HepG2 (cell line): ENCODE data around the gene CCL4L2. TPM values are rescaled to one million over a fixed set of nuclear protein-coding genes. Genes with fewer than 3 reads are reported as not detected.
A peak's percentile ranks its signal among the peaks of the same experiment; 100 is the strongest.
"Not testable (repeated sequence)": the region's sequence is repeated elsewhere in the genome, so short reads cannot be mapped to it uniquely, and the experiment has no call there.

Experiments
- ATAC-seq: fragments of 200-7000 bp; cut with Tn5 transposase; 3 replicates; pipeline ENCODE4 v1.9.1; 2020; ENCODE audit warnings: mild to moderate bottlenecking, moderate library complexity
- Bru-seq: library from RNA; stranded (reverse); fragments of 400-500 nt; gene quantifications from one replicate; lab custom pipeline; 2021; lab: Mats Ljungman, UMichigan
- BruChase-seq, 2 experiments: library from RNA; stranded (reverse); fragments of 400-500 nt; gene quantifications; one replicate each; lab custom pipeline; 2021; lab: Mats Ljungman, UMichigan
- BruUV-seq: library from RNA; stranded (reverse); fragments of 400-500 nt; replicated peaks from 2 replicates; lab custom pipeline; 2021; lab: Mats Ljungman, UMichigan
- CTCF ChIA-PET: fragments of 300-600 bp; formaldehyde crosslinking; extraction: SDS; loops from one replicate; lab custom pipeline; 2021; ENCODE audit warnings: low total read pairs, inconsistent platforms, low intra/inter-chr PET ratio; lab: Yijun Ruan, JAX
- POLR2A ChIA-PET: fragments of 350-600 bp; sonication (Branson Sonifier 250); formaldehyde crosslinking; loops from one replicate; lab custom pipeline; 2020; ENCODE audit warnings: antibody characterized with exemption, inconsistent platforms; lab: Yijun Ruan, JAX
- DNase-seq: peaks from one replicate; pipeline ENCODE4 v3.0.0-alpha.2; 2015; ENCODE audit warnings: low spot score
- FAIRE-seq: peaks from 3 replicates; lab custom pipeline; 2011; peaks lifted over from hg19 to GRCh38; lab: Jason Lieb, UNC
- H2AFZ ChIP-seq: one replicate; pipeline ENCODE4 v1.6.1; 2011; ENCODE audit warnings: low read length, inconsistent platforms
- H3K27ac ChIP-seq: fragments of 300-600 bp; 3 replicates; pipeline ENCODE4 v1.8.0; 2011; ENCODE audit warnings: mixed run types, mild to moderate bottlenecking, mixed read lengths, low read length, inconsistent platforms; ENCODE audit not compliant: insufficient read depth; ENCODE audit errors: extremely low read length
- H3K27me3 ChIP-seq, 2 experiments: fragments of 200-600 bp in 1 of 2; 2 replicates in 1 of 2; 3 replicates in 1 of 2; pipeline versions ENCODE4 v1.6.0 to v1.8.0; 2011; ENCODE audit warnings: low read length in 2 of 2, mild to moderate bottlenecking in 2 of 2, moderate library complexity in 2 of 2, inconsistent platforms in 1 of 2; ENCODE audit not compliant: insufficient read depth in 2 of 2, control insufficient read depth in 1 of 2
- H3K36me3 ChIP-seq, 2 experiments: fragments of 200-600 bp in 1 of 2; replicated peaks in 1 of 2; 2 replicates in 1 of 2; 3 replicates in 1 of 2; pipeline versions ENCODE4 v1.5.1 to v1.8.0; 2011; ENCODE audit warnings: low read length in 2 of 2, inconsistent platforms in 1 of 2; ENCODE audit not compliant: insufficient read depth in 2 of 2, control insufficient read depth in 1 of 2
- H3K4me1 ChIP-seq: 2 replicates; pipeline ENCODE4 v1.5.1; 2012; ENCODE audit warnings: low read length, inconsistent platforms; ENCODE audit not compliant: insufficient read depth
- H3K4me2 ChIP-seq: 2 replicates; pipeline ENCODE4 v1.6.0; 2011; ENCODE audit warnings: low read depth, low read length, inconsistent platforms
- H3K4me3 ChIP-seq, 3 experiments: fragments of 200-600 bp in 1 of 3; sonication (generic), shearing (Covaris generic) in 1 of 3; replicated peaks in 1 of 3; 2 replicates each; pipeline ENCODE4 v1.5.1; 2011 to 2016; ENCODE audit warnings: low read length in 3 of 3, inconsistent platforms in 2 of 3, low read depth in 2 of 3, mild to moderate bottlenecking in 2 of 3, control low read depth in 1 of 3, mixed read lengths in 1 of 3; ENCODE audit not compliant: insufficient read depth in 1 of 3
- H3K79me2 ChIP-seq: one replicate; pipeline ENCODE4 v1.6.1; 2011; ENCODE audit warnings: low read length, inconsistent platforms; ENCODE audit not compliant: insufficient read depth
- H3K9ac ChIP-seq: 2 replicates; pipeline ENCODE4 v1.6.0; 2011; ENCODE audit warnings: mild to moderate bottlenecking, low read depth, low read length, inconsistent platforms; ENCODE audit not compliant: insufficient read depth
- H3K9me3 ChIP-seq: 2 replicates; pipeline ENCODE4 v1.5.1; 2012; ENCODE audit warnings: mild to moderate bottlenecking, low read length
- H4K20me1 ChIP-seq: 2 replicates; pipeline ENCODE4 v1.6.0; 2011; ENCODE audit warnings: inconsistent platforms, mild to moderate bottlenecking, low read length, moderate library complexity; ENCODE audit not compliant: insufficient read depth
- ATF7 ChIP-seq, 2 experiments: fragments of 450-650 bp in 1 of 2; sonication (generic) in 1 of 2; formaldehyde crosslinking in 1 of 2; IDR thresholded peaks; 2 replicates each; pipeline versions ENCODE4 v1.4.0 to v1.6.1; 2016 to 2020; ENCODE audit warnings: antibody characterized with exemption in 1 of 2, mild to moderate bottlenecking in 1 of 2, missing genetic modification reagents in 1 of 2
- CREB1 ChIP-seq, 2 experiments: fragments of 450-650 bp in 1 of 2; IDR thresholded peaks; 2 replicates each; pipeline ENCODE4 v1.6.1; 2016 to 2017; ENCODE audit warnings: control low read depth in 1 of 2, mild to moderate bottlenecking in 1 of 2, missing compliant biosample characterization in 1 of 2, missing genetic modification characterization in 1 of 2
- WGBS: methylation state at CpG from one replicate; pipeline ENCODE4 v1.1.6; 2017; ENCODE audit warnings: low lambda C conversion rate; 5-methylcytosine and 5-hydroxymethylcytosine counted together
- in situ Hi-C: cut with HindIII; loops from 2 replicates; pipeline ENCODE4 v1.10.0; 2017; ENCODE audit warnings: low pct_unique_long_range_greater_than_20kb; ENCODE audit not compliant: extremely low pct_ligation_motif_present
- intact Hi-C: fragments of 100-400 bp; cut with micrococcal nuclease; formaldehyde crosslinking; loops from one replicate; pipeline ENCODE4 v1.10.0; 2022; ENCODE audit not compliant: unreplicated experiment
- long read RNA-seq, 2 experiments: library from RNA in 1 of 2; library from polyadenylated mRNA in 1 of 2; stranded (forward) in 1 of 2; unstranded in 1 of 2; transcript quantifications; one replicate each; pipeline ENCODE4 v2.0.0, GENCODE V29; 2019 to 2022
- polyA minus RNA-seq, 3 experiments: library from RNA; depleted of rRNA, polyadenylated mRNA; stranded (reverse); fragments of >200 nt; gene quantifications; 2 replicates each; pipeline ENCODE4 v1.2.3, GENCODE V29; 2011; ENCODE audit warnings: low replicate concordance in 1 of 3
- polyA plus RNA-seq, 8 experiments: library from polyadenylated mRNA; depleted of rRNA in 3 of 8; stranded (reverse) in 7 of 8; unstranded in 1 of 8; fragments of >200 nt; fragmentation: Illumina TruSeq in 4 of 8; extraction: Trizol in 4 of 8; gene quantifications; 2 replicates each; pipeline versions ENCODE4 v1.2.1 to v1.2.3, GENCODE V29; 2011 to 2016; ENCODE audit warnings: low read depth in 4 of 8, missing spikeins in 1 of 8, mixed read lengths in 1 of 8; ENCODE audit not compliant: insufficient read depth in 1 of 8
- total RNA-seq, 5 experiments: library from RNA; depleted of rRNA; stranded (reverse); fragments of >200 nt; fragmentation: Illumina TruSeq; extraction: Trizol; gene quantifications; 2 replicates each; pipeline ENCODE4 v1.2.3, GENCODE V29; 2016; ENCODE audit warnings: low read depth in 1 of 5

CCL4L2 gene
- total RNA-seq (2016; rRNA removed; fragmentation: Illumina TruSeq; extraction: Trizol) = not detected in 2 replicates
- total RNA-seq (2016; cell fraction: cytosol; rRNA removed; fragmentation: Illumina TruSeq; extraction: Trizol; ENCODE audit: low read depth) = not detected in 2 replicates
- total RNA-seq (2016; cell fraction: insoluble cytoplasmic fraction; rRNA removed; fragmentation: Illumina TruSeq; extraction: Trizol) = not detected in 2 replicates
- total RNA-seq (2016; cell fraction: membrane; rRNA removed; fragmentation: Illumina TruSeq; extraction: Trizol) = not detected in 2 replicates
- not detected in 2 replicates for total RNA-seq (2016; cell fraction: nucleus; rRNA removed; fragmentation: Illumina TruSeq; extraction: Trizol)
- not detected in 2 replicates for polyA plus RNA-seq (2011; rRNA removed)
- polyA plus RNA-seq (2011; cell fraction: cytosol; rRNA removed) = not detected in 2 replicates
- polyA plus RNA-seq (2011; cell fraction: nucleus; rRNA removed) = not detected in 2 replicates
- polyA plus RNA-seq (2012) = not detected in 2 replicates
- not detected in 2 replicates for polyA plus RNA-seq (2016; cell fraction: cytosol; fragmentation: Illumina TruSeq; extraction: Trizol; ENCODE audit: low read depth)
- not detected in 2 replicates for polyA plus RNA-seq (2016; cell fraction: insoluble cytoplasmic fraction; fragmentation: Illumina TruSeq; extraction: Trizol; ENCODE audit: low read depth)
- not detected in 2 replicates for polyA plus RNA-seq (2016; cell fraction: membrane; fragmentation: Illumina TruSeq; extraction: Trizol; ENCODE audit: low read depth)
- not detected in 2 replicates for polyA plus RNA-seq (2016; cell fraction: nucleus; fragmentation: Illumina TruSeq; extraction: Trizol; ENCODE audit: insufficient read depth, low read depth)
- not detected in 2 replicates for polyA minus RNA-seq (2011; rRNA and poly(A)+ RNA removed; ENCODE audit: low replicate concordance)
- polyA minus RNA-seq (2011; cell fraction: cytosol; rRNA and poly(A)+ RNA removed) = not detected in 2 replicates
- polyA minus RNA-seq (2011; cell fraction: nucleus; rRNA and poly(A)+ RNA removed) = not detected in 2 replicates
- not detected for Bru-seq, nascent RNA
- not detected for BruChase-seq, experiment 1, labeled RNA remaining after a 6-hour chase
- not detected for BruChase-seq, experiment 2, labeled RNA remaining after a 2-hour chase
- long read RNA-seq, experiment 1 = 0 reads
- long read RNA-seq, experiment 2 = 0 reads

- H3K36me3 ChIP-seq; ATAC-seq; intact Hi-C loops; H3K4me2 ChIP-seq; H4K20me1 ChIP-seq; H3K79me2 ChIP-seq; H2AFZ ChIP-seq; H3K9me3 ChIP-seq; H3K4me1 ChIP-seq; H3K27ac ChIP-seq; FAIRE-seq; POLR2A ChIA-PET; in situ Hi-C loops; BruUV-seq; DNase-seq; H3K9ac ChIP-seq; CTCF ChIA-PET; H3K4me3 ChIP-seq; TF ChIP-seq ATF7, CREB1 (CRISPR knock-in tag; IDR thresholded peaks at IDR 0.05): not testable (repeated sequence)
- WGBS = 14% methylated on average over 7 of the region's 7 CpGs
- TF ChIP-seq ATF7 (IDR thresholded peaks at IDR 0.05) (peak; percentile 87), CREB1 (IDR thresholded peaks at IDR 0.05) (peak; percentile 17; the same call in 1 of the 2 replicates)
- peaks cover 2 to 18% of the 10 kb centered on the region in 2 experiments; a peak in 4 of 5 replicates for H3K27me3 ChIP-seq
Observed at GRCh38 chr17:36210439-36211211, at the start of gene CCL4L2. TSS of gene CCL4L2 (plus strand) at chr17:36211063.

- H3K9ac ChIP-seq, H3K9me3 ChIP-seq, H4K20me1 ChIP-seq, POLR2A ChIA-PET, H3K27ac ChIP-seq, H3K36me3 ChIP-seq, H3K79me2 ChIP-seq, in situ Hi-C loops, H3K4me1 ChIP-seq, H2AFZ ChIP-seq, CTCF ChIA-PET, FAIRE-seq, H3K27me3 ChIP-seq, DNase-seq, H3K4me3 ChIP-seq, ATAC-seq, BruUV-seq, H3K4me2 ChIP-seq, intact Hi-C loops: not testable (repeated sequence)
- whole genome bisulfite sequencing = 22% methylated on average over 5 of the region's 8 CpGs
Observed at GRCh38 chr17:36168836-36169235, 42.0 kb upstream of the CCL4L2 start.

GRCh38 chr17:36176536-36176935 lies 34.3 kb upstream of the CCL4L2 start, which contains the start of gene TBC1D3B:
TSS of gene TBC1D3B (minus strand) at chr17:36176636. CDS start at chr17:36175050, 1,586 bp downstream.
- H3K79me2 ChIP-seq, FAIRE-seq, ATAC-seq, DNase-seq, H3K9ac ChIP-seq, intact Hi-C loops, CTCF ChIA-PET, H3K4me3 ChIP-seq, H2AFZ ChIP-seq, H3K4me1 ChIP-seq, in situ Hi-C loops, POLR2A ChIA-PET, BruUV-seq, H4K20me1 ChIP-seq, H3K27ac ChIP-seq, H3K36me3 ChIP-seq, H3K27me3 ChIP-seq, H3K9me3 ChIP-seq, H3K4me2 ChIP-seq: not testable (repeated sequence)
- 0% methylated on average over 1 of the region's 11 CpGs for WGBS
